GM12878 (cell line): ENCODE measurements around the gene SMIM17.

Experiments
- CBFB ChIP-seq: IDR thresholded peaks from 2 replicates; pipeline ENCODE4 v1.6.1; 2016; ENCODE audit warnings: antibody characterized with exemption, low read depth
- SUZ12 ChIP-seq: fragments of 200-600 bp; sonication (generic); IDR thresholded peaks from one replicate; pipeline ENCODE4 v1.6.1; 2018; ENCODE audit warnings: antibody characterized with exemption, mild to moderate bottlenecking; ENCODE audit not compliant: unreplicated experiment
- YY1 ChIP-seq: IDR thresholded peaks from 2 replicates; pipeline ENCODE4 v1.6.1; 2011; ENCODE audit warnings: low read depth, mild to moderate bottlenecking, low read length
- TF ChIP-seq, protein P1 (sequence below), 3 experiments: IDR thresholded peaks in 2 of 3; conservative IDR thresholded peaks in 1 of 3; 2 replicates each; pipeline ENCODE4 v1.5.1; 2011; ENCODE audit warnings: low read depth in 3 of 3, low read length in 3 of 3, mild to moderate bottlenecking in 3 of 3, control low read depth in 2 of 3, moderate library complexity in 2 of 3, inconsistent platforms in 1 of 3, mixed read lengths in 1 of 3; ENCODE audit not compliant: control insufficient read depth in 2 of 3, insufficient read depth in 1 of 3; ENCODE audit errors: extremely low read depth in 1 of 3
- TF ChIP-seq, protein P2 (sequence below): IDR thresholded peaks from 2 replicates; pipeline ENCODE4 v1.6.1; 2012; ENCODE audit warnings: low read depth, low read length, improper control_type of control experiment
- TF ChIP-seq, protein P3 (sequence below): fragments of 450-650 bp; IDR thresholded peaks from 2 replicates; pipeline ENCODE4 v1.6.1; 2014; ENCODE audit warnings: mild to moderate bottlenecking

- TF ChIP-seq, protein P1, sequence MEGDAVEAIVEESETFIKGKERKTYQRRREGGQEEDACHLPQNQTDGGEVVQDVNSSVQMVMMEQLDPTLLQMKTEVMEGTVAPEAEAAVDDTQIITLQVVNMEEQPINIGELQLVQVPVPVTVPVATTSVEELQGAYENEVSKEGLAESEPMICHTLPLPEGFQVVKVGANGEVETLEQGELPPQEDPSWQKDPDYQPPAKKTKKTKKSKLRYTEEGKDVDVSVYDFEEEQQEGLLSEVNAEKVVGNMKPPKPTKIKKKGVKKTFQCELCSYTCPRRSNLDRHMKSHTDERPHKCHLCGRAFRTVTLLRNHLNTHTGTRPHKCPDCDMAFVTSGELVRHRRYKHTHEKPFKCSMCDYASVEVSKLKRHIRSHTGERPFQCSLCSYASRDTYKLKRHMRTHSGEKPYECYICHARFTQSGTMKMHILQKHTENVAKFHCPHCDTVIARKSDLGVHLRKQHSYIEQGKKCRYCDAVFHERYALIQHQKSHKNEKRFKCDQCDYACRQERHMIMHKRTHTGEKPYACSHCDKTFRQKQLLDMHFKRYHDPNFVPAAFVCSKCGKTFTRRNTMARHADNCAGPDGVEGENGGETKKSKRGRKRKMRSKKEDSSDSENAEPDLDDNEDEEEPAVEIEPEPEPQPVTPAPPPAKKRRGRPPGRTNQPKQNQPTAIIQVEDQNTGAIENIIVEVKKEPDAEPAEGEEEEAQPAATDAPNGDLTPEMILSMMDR (IDR thresholded peaks at IDR 0.05 in 2 of 3, conservative IDR thresholded peaks at IDR 0.05 in 1 of 3; ENCODE audit: control insufficient read depth in 2 of 3, extremely low read depth in 1 of 3, insufficient read depth in 1 of 3, low read depth in 3 of 3, low read length in 3 of 3) = no peak
- TF ChIP-seq, protein P2, sequence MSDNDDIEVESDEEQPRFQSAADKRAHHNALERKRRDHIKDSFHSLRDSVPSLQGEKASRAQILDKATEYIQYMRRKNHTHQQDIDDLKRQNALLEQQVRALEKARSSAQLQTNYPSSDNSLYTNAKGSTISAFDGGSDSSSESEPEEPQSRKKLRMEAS = no peak
- TF ChIP-seq YY1 = no peak
- TF ChIP-seq, protein P3, sequence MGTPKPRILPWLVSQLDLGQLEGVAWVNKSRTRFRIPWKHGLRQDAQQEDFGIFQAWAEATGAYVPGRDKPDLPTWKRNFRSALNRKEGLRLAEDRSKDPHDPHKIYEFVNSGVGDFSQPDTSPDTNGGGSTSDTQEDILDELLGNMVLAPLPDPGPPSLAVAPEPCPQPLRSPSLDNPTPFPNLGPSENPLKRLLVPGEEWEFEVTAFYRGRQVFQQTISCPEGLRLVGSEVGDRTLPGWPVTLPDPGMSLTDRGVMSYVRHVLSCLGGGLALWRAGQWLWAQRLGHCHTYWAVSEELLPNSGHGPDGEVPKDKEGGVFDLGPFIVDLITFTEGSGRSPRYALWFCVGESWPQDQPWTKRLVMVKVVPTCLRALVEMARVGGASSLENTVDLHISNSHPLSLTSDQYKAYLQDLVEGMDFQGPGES = no peak
- TF ChIP-seq CBFB = no peak
- TF ChIP-seq SUZ12 = no peak
These were observed 21.1 kb downstream of the SMIM17 start for GRCh38 chr19:56663931-56664500.
